Sigmoid colon (tissue), 7 donors: Measurements from ENCODE around the gene GGTLC2. TPM values are rescaled to one million over a fixed set of nuclear protein-coding genes. Genes with fewer than 3 reads are reported as not detected.
"Not testable (repeated sequence)": the region's sequence is repeated elsewhere in the genome, so short reads cannot be mapped to it uniquely, and the experiment has no call there.

Source experiments
- DNase-seq: peaks from one replicate; pipeline ENCODE4 v3.0.0-alpha.2; 2019
- H3K27ac ChIP-seq, 4 donors: fragments of 200-600 bp; sonication (generic); one replicate each; pipeline ENCODE4 v1.5.1; 2016 to 2019; ENCODE audit warnings: mild to moderate bottlenecking in 1 of 4
- H3K27me3 ChIP-seq, 3 donors: fragments of 200-600 bp; sonication (generic); one replicate each; pipeline ENCODE4 v1.5.1; 2019; ENCODE audit warnings: mild to moderate bottlenecking in 1 of 3
- H3K36me3 ChIP-seq, 4 donors: fragments of 200-600 bp; sonication (generic); one replicate each; pipeline ENCODE4 v1.5.1; 2016 to 2019
- H3K4me1 ChIP-seq, 4 donors: fragments of 200-600 bp; sonication (generic); one replicate each; pipeline ENCODE4 v1.5.1; 2017 to 2019
- H3K4me3 ChIP-seq, 4 donors: fragments of 200-600 bp; sonication (generic); one replicate each; pipeline ENCODE4 v1.5.1; 2017 to 2019; ENCODE audit warnings: mild to moderate bottlenecking in 2 of 4, moderate library complexity in 1 of 4
- H3K9me3 ChIP-seq, 4 donors: fragments of 200-600 bp in 3 of 4; sonication (generic) in 3 of 4; one replicate each; pipeline versions ENCODE4 v1.5.1 to v1.6.1; 2013 to 2019
- CTCF ChIP-seq, 4 experiments: fragments of 450-650 bp in 3 of 4; fragments of 200-600 bp in 1 of 4; IDR thresholded peaks; one replicate each; pipeline ENCODE4 v1.5.1; 2016 to 2019; ENCODE audit warnings: antibody characterized with exemption in 4 of 4, mild to moderate bottlenecking in 3 of 4, moderate library complexity in 2 of 4
- EP300 ChIP-seq, 4 donors: sonication (generic); formaldehyde crosslinking; IDR thresholded peaks; one replicate each; pipeline ENCODE4 v1.6.1; 2017; ENCODE audit warnings: antibody characterized with exemption in 4 of 4
- POLR2A ChIP-seq, 2 donors: fragments of 450-650 bp; IDR thresholded peaks; one replicate each; pipeline ENCODE4 v1.6.1; 2016; ENCODE audit warnings: antibody characterized with exemption in 2 of 2, mild to moderate bottlenecking in 2 of 2, moderate library complexity in 2 of 2
- POLR2AphosphoS5 ChIP-seq, 4 donors: sonication (generic); formaldehyde crosslinking; IDR thresholded peaks; one replicate each; pipeline ENCODE4 v1.6.1; 2017; ENCODE audit warnings: antibody characterized with exemption in 4 of 4
- WGBS, 2 donors: extraction: QIAGEN DNeasy Blood & Tissue Kit; methylation state at CpG; one replicate each; pipeline ENCODE4 v1.1.7; 2013; 5-methylcytosine and 5-hydroxymethylcytosine counted together
- intact Hi-C: fragments of 100-400 bp; cut with DNase I; formaldehyde crosslinking; loops from one replicate; pipeline ENCODE4 v1.15.1; 2023
- polyA plus RNA-seq, 3 donors: library from polyadenylated mRNA; stranded (reverse); fragments of 200-250 nt; gene quantifications; one replicate each; pipeline ENCODE4 v1.2.3, GENCODE V29; 2013
- total RNA-seq, 4 donors: library from RNA; depleted of rRNA; stranded (reverse); fragments of >200 nt; gene quantifications; one replicate each; pipeline ENCODE4 v1.1.0, GENCODE V29; 2016
- donor health status: healthy with polysubstance abuse.
- donor health status: Bipolar disorder and iron deficiency.
- donor health status: healthy.

GGTLC2 gene
- total RNA-seq: not detected
- not detected for polyA plus RNA-seq

GRCh38 chr22:22644314-22644713, at the start of gene GGTLC2:
GGTLC2 (plus strand) TSS chr22:22644614; CDS start chr22:22646346, 1,732 bp downstream.
- not testable (repeated sequence) for H3K4me1 ChIP-seq

GRCh38 chr22:22595001-22595835, 49.2 kb upstream of the GGTLC2 start:
- Histone ChIP-seq H3K4me3 (no peak overlapping the region), H3K36me3 (no peaks in the 10 kb centered on the region), H3K9me3 (no peaks in the 10 kb centered on the region), H3K27me3 (no peaks in the 10 kb centered on the region), H3K4me1 (no peaks in the 10 kb centered on the region), H3K27ac (no peak overlapping the region)
- intact Hi-C loops: no loop called here
- TF ChIP-seq POLR2A (IDR thresholded peaks at IDR 0.05): no peak
- TF ChIP-seq POLR2AphosphoS5 (IDR thresholded peaks at IDR 0.05): no peak
- TF ChIP-seq CTCF (IDR thresholded peaks at IDR 0.05): no peak
- TF ChIP-seq EP300 (IDR thresholded peaks at IDR 0.05): no peak
- 55 to 92% methylated on average over 5 of the region's 5 CpGs for WGBS, 2 donors
- DNase-seq: no peak

More at GRCh38 chr22:22644314-22644713, at the start of gene GGTLC2:
- H3K36me3 ChIP-seq, H3K4me3 ChIP-seq, H3K27me3 ChIP-seq, intact Hi-C loops, DNase-seq, H3K27ac ChIP-seq, H3K9me3 ChIP-seq: not testable (repeated sequence)
- WGBS, 2 donors: no CpG with 5 or more reads among the region's 30 CpGs

GRCh38 chr22:22598144-22598543, 46.3 kb upstream of the GGTLC2 start:
- 58 to 59% methylated on average over 5 of the region's 5 CpGs for WGBS, 2 donors
- no peaks in the 10 kb centered on the region for H3K36me3 ChIP-seq
- no peaks in the 10 kb centered on the region for H3K9me3 ChIP-seq
- no peak for TF ChIP-seq POLR2AphosphoS5 (IDR thresholded peaks at IDR 0.05)
- TF ChIP-seq EP300 (IDR thresholded peaks at IDR 0.05): no peak
- no peak for TF ChIP-seq CTCF (IDR thresholded peaks at IDR 0.05)
- no peak for TF ChIP-seq POLR2A (IDR thresholded peaks at IDR 0.05)
- no peak overlapping the region for H3K27ac ChIP-seq
- DNase-seq: no peak
- no peaks in the 10 kb centered on the region for H3K4me1 ChIP-seq
- intact Hi-C loops: no loop called here
- H3K4me3 ChIP-seq: no peak overlapping the region
- no peaks in the 10 kb centered on the region for H3K27me3 ChIP-seq

- Histone ChIP-seq H3K9me3 (no peaks in the 10 kb centered on the region), H3K36me3 (no peaks in the 10 kb centered on the region), H3K4me1 (no peaks in the 10 kb centered on the region), H3K27me3 (no peaks in the 10 kb centered on the region), H3K4me3 (no peak overlapping the region), H3K27ac (no peak overlapping the region)
- intact Hi-C loops: no loop called here
- TF ChIP-seq POLR2A (IDR thresholded peaks at IDR 0.05) (no peak), EP300 (IDR thresholded peaks at IDR 0.05) (no peak), POLR2AphosphoS5 (IDR thresholded peaks at IDR 0.05) (no peak), CTCF (IDR thresholded peaks at IDR 0.05) (no peak)
- WGBS, 2 donors: 37 to 57% methylated on average over 3 of the region's 3 CpGs
- DNase-seq: no peak
Measured at GRCh38 chr22:22599248-22599647, 45.2 kb upstream of the GGTLC2 start.

- no peak for DNase-seq
- H3K4me3 ChIP-seq: no peak overlapping the region
- no peaks in the 10 kb centered on the region for H3K27me3 ChIP-seq
- intact Hi-C loops: no loop called here
- H3K27ac ChIP-seq: no peak overlapping the region
- no peaks in the 10 kb centered on the region for H3K4me1 ChIP-seq
- H3K9me3 ChIP-seq: no peaks in the 10 kb centered on the region
- WGBS, 2 donors: 91 to 92% methylated on average over 6 of the region's 6 CpGs
- TF ChIP-seq CTCF (IDR thresholded peaks at IDR 0.05): no peak
- TF ChIP-seq EP300 (IDR thresholded peaks at IDR 0.05): no peak
- no peaks in the 10 kb centered on the region for H3K36me3 ChIP-seq
Measured at GRCh38 chr22:22600531-22601261, 43.7 kb upstream of the GGTLC2 start.
